H1 (cell line): ENCODE results near the gene ACMSD. TPM values are rescaled to one million over a fixed set of nuclear protein-coding genes. Genes with fewer than 3 reads are reported as not detected.

Experiments used
- CTCF ChIA-PET: fragments of 300-600 bp; sonication (Branson Sonifier 250); formaldehyde crosslinking; loops from one replicate; lab custom pipeline; 2021; ENCODE audit not compliant: partially characterized antibody; lab: Charles Lee
- POLR2A ChIA-PET: fragments of 300-600 bp; sonication (Branson Sonifier 250); formaldehyde crosslinking; loops from one replicate; lab custom pipeline; 2021; ENCODE audit warnings: inconsistent platforms; ENCODE audit not compliant: partially characterized antibody; lab: Charles Lee
- DNase-seq, 2 experiments: peaks; one replicate each; pipeline versions ENCODE4 v3.0.0 to v3.0.0-alpha.2; 2010 to 2022; ENCODE audit warnings: low spot score in 2 of 2, low read depth in 1 of 2, mixed read lengths in 1 of 2
- FAIRE-seq: peaks from 2 replicates; lab custom pipeline; 2011; peaks lifted over from hg19 to GRCh38; lab: Jason Lieb, UNC
- H2AFZ ChIP-seq: 2 replicates; pipeline ENCODE4 v1.8.1; 2012; ENCODE audit warnings: low read length, inconsistent platforms
- H2AK5ac ChIP-seq: 2 replicates; pipeline ENCODE4 v1.6.1; 2013; ENCODE audit warnings: low read depth, low read length
- H2BK120ac ChIP-seq: replicated peaks from 2 replicates; pipeline ENCODE3; 2013; ENCODE audit warnings: low read depth, low read length, inconsistent platforms
- H2BK12ac ChIP-seq: 2 replicates; pipeline ENCODE4 v1.6.1; 2013; ENCODE audit warnings: low read depth, low read length
- H2BK15ac ChIP-seq: 2 replicates; pipeline ENCODE4 v1.6.1; 2013; ENCODE audit warnings: low read length
- H2BK20ac ChIP-seq: 2 replicates; pipeline ENCODE4 v1.6.1; 2013; ENCODE audit warnings: low read length
- H2BK5ac ChIP-seq: 2 replicates; pipeline ENCODE4 v1.6.1; 2013; ENCODE audit warnings: low read depth, low read length
- H3K14ac ChIP-seq: 2 replicates; pipeline ENCODE4 v1.6.1; 2013; ENCODE audit warnings: inconsistent platforms; ENCODE audit not compliant: insufficient read length
- H3K18ac ChIP-seq: 2 replicates; pipeline ENCODE4 v1.6.1; 2013; ENCODE audit warnings: low read length; ENCODE audit errors: extremely low read depth
- H3K23ac ChIP-seq: 2 replicates; pipeline ENCODE4 v1.6.1; 2013; ENCODE audit warnings: inconsistent platforms; ENCODE audit not compliant: insufficient read length
- H3K23me2 ChIP-seq: 2 replicates; pipeline ENCODE4 v1.6.1; 2013; ENCODE audit warnings: low read depth, low read length
- H3K27ac ChIP-seq: 2 replicates; pipeline ENCODE4 v1.6.1; 2011; ENCODE audit warnings: low read depth, low read length, inconsistent platforms
- H3K27me3 ChIP-seq, 4 experiments: replicated peaks in 1 of 4; 1 replicate in 1 of 4; 2 replicates in 3 of 4; pipeline versions ENCODE4 v1.6.1 to v1.8.1; 2011 to 2013; ENCODE audit warnings: low read length in 3 of 4, mild to moderate bottlenecking in 3 of 4, inconsistent platforms in 2 of 4, mixed read lengths in 2 of 4, moderate library complexity in 1 of 4; ENCODE audit not compliant: control insufficient read depth in 3 of 4, insufficient read depth in 3 of 4; ENCODE audit errors: extremely low read depth in 1 of 4
- H3K36me3 ChIP-seq, 4 experiments: 2 replicates each; pipeline versions ENCODE4 v1.6.1 to v1.8.1; 2011 to 2013; ENCODE audit warnings: mild to moderate bottlenecking in 4 of 4, low read length in 3 of 4, moderate library complexity in 2 of 4, control low read depth in 1 of 4, inconsistent platforms in 1 of 4; ENCODE audit not compliant: insufficient read depth in 4 of 4, control insufficient read depth in 2 of 4
- H3K4ac ChIP-seq: replicated peaks from 2 replicates; pipeline ENCODE3; 2013; ENCODE audit warnings: low read length, low read depth, mixed read lengths, inconsistent platforms; ENCODE audit not compliant: insufficient read length
- H3K4me1 ChIP-seq, 4 experiments: replicated peaks in 1 of 4; 1 replicate in 1 of 4; 2 replicates in 3 of 4; pipeline versions ENCODE4 v1.6.1 to v1.8.1; 2011 to 2013; ENCODE audit warnings: low read length in 3 of 4, inconsistent platforms in 2 of 4, mixed read lengths in 1 of 4; ENCODE audit not compliant: insufficient read depth in 4 of 4, control insufficient read depth in 3 of 4
- H3K4me2 ChIP-seq, 2 experiments: 2 replicates each; pipeline versions ENCODE4 v1.6.1 to v1.8.1; 2011 to 2013; ENCODE audit warnings: low read depth in 2 of 2, low read length in 2 of 2, control low read depth in 1 of 2, inconsistent platforms in 1 of 2, mild to moderate bottlenecking in 1 of 2; ENCODE audit not compliant: insufficient read depth in 1 of 2
- H3K4me3 ChIP-seq, 4 experiments: fragments of 200-600, 300-600 bp in 1 of 4; sonication (generic), shearing (Covaris generic), sonication (Bioruptor Twin) in 1 of 4; 2 replicates each; pipeline versions ENCODE4 v1.5.1 to v1.8.1; 2011 to 2016; ENCODE audit warnings: low read length in 4 of 4, low read depth in 3 of 4, control low read depth in 2 of 4, inconsistent platforms in 2 of 4, mild to moderate bottlenecking in 2 of 4, mixed read lengths in 1 of 4, moderate library complexity in 1 of 4; ENCODE audit not compliant: insufficient read depth in 2 of 4; ENCODE audit errors: extremely low read depth in 1 of 4
- H3K56ac ChIP-seq: replicated peaks from 2 replicates; pipeline ENCODE3; 2013; ENCODE audit warnings: low read depth, mild to moderate bottlenecking, mixed read lengths, low read length, inconsistent platforms; ENCODE audit not compliant: insufficient read length
- H3K79me1 ChIP-seq: 2 replicates; pipeline ENCODE4 v1.6.1; 2013; ENCODE audit warnings: low read depth, low read length, control low read depth
- H3K79me2 ChIP-seq, 2 experiments: 2 replicates each; pipeline versions ENCODE4 v1.6.1 to v1.8.1; 2012 to 2013; ENCODE audit warnings: low read length in 2 of 2, mild to moderate bottlenecking in 2 of 2, inconsistent platforms in 1 of 2; ENCODE audit not compliant: insufficient read depth in 2 of 2, control insufficient read depth in 1 of 2
- H3K9ac ChIP-seq, 4 experiments: replicated peaks in 1 of 4; 1 replicate in 1 of 4; 2 replicates in 3 of 4; pipeline versions ENCODE4 v1.6.1 to v1.8.1; 2011 to 2013; ENCODE audit warnings: low read depth in 3 of 4, low read length in 3 of 4, control low read depth in 2 of 4, mild to moderate bottlenecking in 2 of 4, moderate library complexity in 2 of 4, inconsistent platforms in 1 of 4; ENCODE audit errors: extremely low read depth in 1 of 4
- H3K9me3 ChIP-seq, 2 experiments: 2 replicates each; pipeline versions ENCODE4 v1.6.1 to v1.8.1; 2012 to 2013; ENCODE audit warnings: mild to moderate bottlenecking in 2 of 2, moderate library complexity in 2 of 2, control low read depth in 1 of 2, inconsistent platforms in 1 of 2, low read depth in 1 of 2, low read length in 1 of 2, mixed read lengths in 1 of 2; ENCODE audit not compliant: insufficient read depth in 2 of 2
- H4K20me1 ChIP-seq, 2 experiments: replicated peaks in 1 of 2; 2 replicates each; pipeline versions ENCODE3 to v1.8.1; 2011 to 2013; ENCODE audit warnings: inconsistent platforms in 2 of 2, low read length in 2 of 2, mild to moderate bottlenecking in 1 of 2; ENCODE audit not compliant: insufficient read depth in 2 of 2, control insufficient read depth in 1 of 2
- H4K5ac ChIP-seq: 2 replicates; pipeline ENCODE4 v1.6.1; 2013; ENCODE audit warnings: low read length, low read depth, mixed read lengths, inconsistent platforms; ENCODE audit not compliant: insufficient read length
- H4K8ac ChIP-seq: 2 replicates; pipeline ENCODE4 v1.8.0; 2013; ENCODE audit warnings: mild to moderate bottlenecking, moderate library complexity, low read length, inconsistent platforms; ENCODE audit not compliant: insufficient read depth; ENCODE audit errors: extremely low read depth
- H4K91ac ChIP-seq: replicated peaks from 2 replicates; pipeline ENCODE3; 2013; ENCODE audit warnings: low read length, mixed read lengths, inconsistent platforms; ENCODE audit not compliant: insufficient read length
- CBX5 ChIP-seq: fragments of 300-800, 300-1000 bp; sonication (generic); IDR thresholded peaks from 2 replicates; pipeline ENCODE4 v1.7.1; 2016; ENCODE audit warnings: antibody characterized with exemption, low read length, low read depth
- CTCF ChIP-seq, 3 experiments: IDR thresholded peaks; 1 replicate in 2 of 3; 2 replicates in 1 of 3; pipeline versions ENCODE4 v1.5.1 to v1.6.1; 2011; ENCODE audit warnings: low read length in 3 of 3, mild to moderate bottlenecking in 3 of 3, inconsistent platforms in 2 of 3, low read depth in 1 of 3, moderate library complexity in 1 of 3; ENCODE audit not compliant: insufficient read depth in 1 of 3; ENCODE audit errors: control extremely low read depth in 1 of 3
- FOSL1 ChIP-seq: IDR thresholded peaks from 2 replicates; pipeline ENCODE4 v1.6.1; 2011; ENCODE audit warnings: mild to moderate bottlenecking, low read depth, low read length, moderate library complexity; ENCODE audit not compliant: insufficient read depth
- GABPA ChIP-seq: IDR thresholded peaks from 2 replicates; pipeline ENCODE4 v1.6.1; 2011; ENCODE audit warnings: mild to moderate bottlenecking, low read length, moderate library complexity, borderline replicate concordance; ENCODE audit not compliant: insufficient read depth
- JUND ChIP-seq: IDR thresholded peaks from 2 replicates; pipeline ENCODE4 v1.6.1; 2011; ENCODE audit warnings: mild to moderate bottlenecking, improper control_type of control experiment, low read length
- KDM5A ChIP-seq: fragments of 200-600 bp; IDR thresholded peaks from 2 replicates; pipeline ENCODE4 v1.7.1; 2012; ENCODE audit warnings: mild to moderate bottlenecking, low read length, inconsistent platforms, mixed read lengths
- POLR2A ChIP-seq, 2 experiments: IDR thresholded peaks; 1 replicate in 1 of 2; 2 replicates in 1 of 2; pipeline ENCODE4 v1.6.1; 2011; ENCODE audit warnings: low read depth in 2 of 2, low read length in 2 of 2, mild to moderate bottlenecking in 2 of 2; ENCODE audit errors: control extremely low read depth in 1 of 2
- RFX5 ChIP-seq: IDR thresholded peaks from 2 replicates; pipeline ENCODE4 v1.6.1; 2011; ENCODE audit warnings: low read depth, low read length, improper control_type of control experiment, borderline replicate concordance
- SIX5 ChIP-seq: IDR thresholded peaks from 2 replicates; pipeline ENCODE4 v1.6.1; 2011; ENCODE audit warnings: mild to moderate bottlenecking, low read depth, low read length
- SP4 ChIP-seq: IDR thresholded peaks from 2 replicates; pipeline ENCODE4 v1.6.1; 2012; ENCODE audit warnings: low read length, inconsistent platforms
- WGBS, 2 experiments: shearing (Covaris generic) in 1 of 2; methylation state at CpG; one replicate each; pipeline versions ENCODE4 v1.1.6 to v1.1.7; 2013 to 2015; ENCODE audit warnings: low lambda C conversion rate in 2 of 2, mixed read lengths in 2 of 2, inconsistent platforms in 1 of 2, low coverage in 1 of 2, missing lambda C conversion rate in 1 of 2; ENCODE audit not compliant: insufficient replicate concordance in 2 of 2, insufficient coverage in 1 of 2, insufficient read length in 1 of 2; ENCODE audit errors: extremely low coverage in 1 of 2, missing lambda C conversion rate in 1 of 2; 5-methylcytosine and 5-hydroxymethylcytosine counted together
- polyA plus RNA-seq, 7 experiments: library from polyadenylated mRNA; depleted of rRNA in 3 of 7; stranded (reverse) in 5 of 7; unstranded in 2 of 7; fragments of >200 nt in 5 of 7; fragments of 200-250 nt in 2 of 7; gene quantifications; 1 replicate in 5 of 7; 2 replicates in 1 of 7; 4 replicates in 1 of 7; pipeline versions ENCODE4 v1.2.1 to v1.2.3, GENCODE V29; 2011 to 2013; ENCODE audit warnings: missing spikeins in 2 of 7, mixed read lengths in 2 of 7
- total RNA-seq: library from RNA; stranded (reverse); fragmentation: NEBNext Ultra II Directional; extraction: Animal tissue kit (Norgen Biotek cat#: 25700); gene quantifications from 2 replicates; pipeline ENCODE4 v1.2.1, GENCODE V29; 2021
- TF ChIP-seq, protein P1 (sequence below): IDR thresholded peaks from 2 replicates; pipeline ENCODE4 v1.6.1; 2012; ENCODE audit warnings: inconsistent platforms
- TF ChIP-seq, protein P2 (sequence below): IDR thresholded peaks from 2 replicates; pipeline ENCODE4 v1.6.1; 2012; ENCODE audit warnings: inconsistent platforms

Gene ACMSD
- total and polyA plus RNA-seq, 2 of the 8 experiments (the other 6 are each of a cell fraction or from before 2014, with no cell fraction given): not detected

GRCh38 chr2:134799936-134800335 is 38.5 kb upstream of the ACMSD start:
- no peak overlapping the region for H3K4me2 ChIP-seq
- FAIRE-seq (no peak), DNase-seq (no peak)
- no peak overlapping the region for H2AK5ac ChIP-seq
- no peak overlapping the region for H3K27ac ChIP-seq
- H4K8ac ChIP-seq: no peak overlapping the region
- H4K91ac ChIP-seq: no peak overlapping the region
- H4K20me1 ChIP-seq: no peaks in the 10 kb centered on the region
- H3K4ac ChIP-seq: no peak overlapping the region
- H3K56ac ChIP-seq: no peak overlapping the region
- no peak overlapping the region for H2BK15ac ChIP-seq
- no peak overlapping the region for H3K4me3 ChIP-seq
- H2AFZ ChIP-seq: no peak overlapping the region
- no peak overlapping the region for H2BK20ac ChIP-seq
- no peak overlapping the region for H2BK5ac ChIP-seq
- no peaks in the 10 kb centered on the region for H3K79me2 ChIP-seq
- H3K36me3 ChIP-seq: no peaks in the 10 kb centered on the region
- 86% methylated on average over 3 of the region's 3 CpGs; no CpG with 5 or more reads in 1 of the 2 experiments for WGBS, 2 experiments
- H2BK12ac ChIP-seq: no peak overlapping the region
- ChIA-PET CTCF (interaction anchor here (1.3 to 2.4 kb wide), 3 partner anchors 10 to 339 kb away, joined by 4 to 11 read pairs (median 6); no protein-coding TSS in a partner anchor), POLR2A (no interaction called here)
- no peaks in the 10 kb centered on the region for H3K4me1 ChIP-seq
- H3K79me1 ChIP-seq: no peaks in the 10 kb centered on the region
- no peak overlapping the region for H3K14ac ChIP-seq
- H3K9me3 ChIP-seq: peaks cover 11 to 18% of the 10 kb centered on the region in 2 experiments
- no peaks in the 10 kb centered on the region for H3K23me2 ChIP-seq
- H3K9ac ChIP-seq: no peak overlapping the region
- no peak overlapping the region for H3K23ac ChIP-seq
- H2BK120ac ChIP-seq: no peak overlapping the region
- H4K5ac ChIP-seq: no peak overlapping the region
- no peaks in the 10 kb centered on the region for H3K27me3 ChIP-seq
- H3K18ac ChIP-seq: no peak overlapping the region
- TF ChIP-seq RFX5: no peak
- no peak for TF ChIP-seq JUND
- no peak for TF ChIP-seq CBX5
- no peak for TF ChIP-seq SP4
- TF ChIP-seq, protein P1, sequence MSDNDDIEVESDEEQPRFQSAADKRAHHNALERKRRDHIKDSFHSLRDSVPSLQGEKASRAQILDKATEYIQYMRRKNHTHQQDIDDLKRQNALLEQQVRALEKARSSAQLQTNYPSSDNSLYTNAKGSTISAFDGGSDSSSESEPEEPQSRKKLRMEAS: no peak
- no peak for TF ChIP-seq KDM5A
- TF ChIP-seq CTCF (IDR thresholded peaks at IDR 0.05; ENCODE audit: control extremely low read depth in 1 of 3, insufficient read depth in 1 of 3, low read depth in 1 of 3, low read length in 3 of 3): no peak
- TF ChIP-seq SIX5: no peak
- TF ChIP-seq, protein P2, sequence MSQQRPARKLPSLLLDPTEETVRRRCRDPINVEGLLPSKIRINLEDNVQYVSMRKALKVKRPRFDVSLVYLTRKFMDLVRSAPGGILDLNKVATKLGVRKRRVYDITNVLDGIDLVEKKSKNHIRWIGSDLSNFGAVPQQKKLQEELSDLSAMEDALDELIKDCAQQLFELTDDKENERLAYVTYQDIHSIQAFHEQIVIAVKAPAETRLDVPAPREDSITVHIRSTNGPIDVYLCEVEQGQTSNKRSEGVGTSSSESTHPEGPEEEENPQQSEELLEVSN: no peak
- no peak for TF ChIP-seq GABPA
- no peak for TF ChIP-seq FOSL1
- no peak for TF ChIP-seq POLR2A (IDR thresholded peaks at IDR 0.05; ENCODE audit: control extremely low read depth in 1 of 2, low read depth in 2 of 2, low read length in 2 of 2)
